ENCODE measurements around the gene PAPSS1. TPM values are rescaled to one million over a fixed set of nuclear protein-coding genes. Genes with fewer than 3 reads are reported as not detected.

The PAPSS1 gene
- polyA plus RNA-seq, 1 donor (not counting 4 experiments of a cell fraction or from before 2014, with no cell fraction given): 95.2 TPM

DNA sequence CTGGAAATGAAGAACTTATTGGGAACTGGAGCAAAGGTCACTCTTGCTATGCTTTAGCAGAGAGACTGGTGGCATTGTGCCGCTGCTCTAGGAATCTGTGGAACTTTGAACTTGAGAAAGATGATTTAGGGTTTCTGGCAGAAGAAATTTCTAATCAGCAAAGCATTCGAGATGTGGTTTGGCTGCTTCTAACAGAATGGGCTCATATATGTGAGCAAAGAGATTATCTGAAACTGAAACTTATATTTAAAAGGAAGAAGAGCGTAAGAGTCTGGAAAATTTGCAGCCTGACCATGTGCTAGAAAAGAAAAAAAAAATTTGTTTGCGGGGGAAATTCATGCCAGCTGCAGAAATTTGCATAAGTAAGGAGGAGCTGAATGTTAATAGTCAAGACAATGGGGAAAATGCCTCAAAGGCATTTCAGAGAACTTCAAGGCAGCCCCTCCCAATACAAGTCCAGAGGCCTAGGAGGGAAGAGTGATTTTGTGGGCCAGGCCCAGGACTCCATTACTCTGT lies 35.9 kb upstream of the PAPSS1 start:
- Histone ChIP-seq H3K9me3 (ENCODE audit: control insufficient read depth, low read depth, low read length) (no peaks in the 10 kb centered on the region), H3K79me2 (ENCODE audit: control insufficient read depth, insufficient read depth, low read length) (no peaks in the 10 kb centered on the region), H3K4me3 (ENCODE audit: control insufficient read depth in 2 of 3, extremely low read depth in 1 of 3, insufficient read depth in 2 of 3, low read depth in 1 of 3, low read length in 3 of 3) (no peak overlapping the region), H3K4me2 (ENCODE audit: control insufficient read depth, extremely low read depth, insufficient read depth, low read depth, low read length) (no peak overlapping the region), H2AFZ (ENCODE audit: control insufficient read depth, low read length) (no peak overlapping the region), H3K4me1 (ENCODE audit: control insufficient read depth, extremely low read depth, insufficient read depth, low read length) (no peaks in the 10 kb centered on the region), H3K27me3 (ENCODE audit: control insufficient read depth, extremely low read depth, insufficient read depth, low read length) (no peaks in the 10 kb centered on the region), H3K27ac (ENCODE audit: control insufficient read depth, insufficient read depth, low read length) (no peak overlapping the region), H4K20me1 (ENCODE audit: control insufficient read depth, extremely low read depth, insufficient read depth, low read length) (no peaks in the 10 kb centered on the region), H3K9ac (ENCODE audit: control insufficient read depth, extremely low read depth, insufficient read depth, low read length) (no peak overlapping the region), H3K9me1 (ENCODE audit: control insufficient read depth, extremely low read depth, insufficient read depth, low read length) (no peaks in the 10 kb centered on the region), H3K36me3 (ENCODE audit: control insufficient read depth in 2 of 2, extremely low read depth in 1 of 2, insufficient read depth in 2 of 2, low read length in 2 of 2) (no peaks in the 10 kb centered on the region)
- no peak for FAIRE-seq
- dilution Hi-C loops (cut with MboI; ENCODE audit: extremely low pct_ligation_motif_present, low sequenced_read_pairs): loop anchor here (25.0 kb wide), 1 partner anchor 156 kb away; no protein-coding TSS in a partner anchor
- DNase-seq (ENCODE audit: low read depth, low spot score): no peak
- TF ChIP-seq EZH2 (IDR thresholded peaks at IDR 0.05; ENCODE audit: low read length) (no peak), CTCF (optimal IDR thresholded peaks at IDR 0.05 in 1 of 3, IDR thresholded peaks at IDR 0.05 in 1 of 3, conservative IDR thresholded peaks at IDR 0.05 in 1 of 3; ENCODE audit: extremely low read depth in 1 of 3, insufficient read depth in 2 of 3, low read length in 3 of 3) (no peak)

DNA sequence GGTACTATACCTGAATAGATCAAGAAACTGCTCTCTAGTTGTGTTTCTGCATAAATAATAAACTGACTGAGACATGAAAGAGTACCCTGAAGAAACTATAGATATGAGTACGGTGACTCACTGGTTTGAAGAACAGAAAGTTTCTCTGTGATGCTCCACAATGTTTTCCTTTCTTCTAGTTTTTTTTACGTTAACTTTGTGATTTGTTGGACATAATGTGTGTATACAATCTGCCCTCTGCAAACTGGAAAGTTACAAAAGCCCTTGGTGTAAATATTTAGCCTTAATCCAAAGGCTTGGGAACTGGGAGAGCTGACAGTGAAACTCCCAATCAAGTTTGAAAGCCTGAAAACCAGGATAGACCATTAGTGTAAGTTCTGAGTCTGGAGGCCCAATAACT lies 31.6 kb upstream of the PAPSS1 start:
- no peaks in the 10 kb centered on the region for H3K36me3 ChIP-seq (ENCODE audit: control insufficient read depth in 2 of 2, extremely low read depth in 1 of 2, insufficient read depth in 2 of 2, low read length in 2 of 2)
- no peak overlapping the region for H3K9ac ChIP-seq (ENCODE audit: control insufficient read depth, extremely low read depth, insufficient read depth, low read length)
- no peak overlapping the region for H3K4me2 ChIP-seq (ENCODE audit: control insufficient read depth, extremely low read depth, insufficient read depth, low read depth, low read length)
- no peak overlapping the region for H2AFZ ChIP-seq (ENCODE audit: control insufficient read depth, low read length)
- TF ChIP-seq CTCF (optimal IDR thresholded peaks at IDR 0.05 in 1 of 3, IDR thresholded peaks at IDR 0.05 in 1 of 3, conservative IDR thresholded peaks at IDR 0.05 in 1 of 3; ENCODE audit: extremely low read depth in 1 of 3, insufficient read depth in 2 of 3, low read length in 3 of 3) (no peak), EZH2 (IDR thresholded peaks at IDR 0.05; ENCODE audit: low read length) (no peak)
- H3K4me3 ChIP-seq (ENCODE audit: control insufficient read depth in 2 of 3, extremely low read depth in 1 of 3, insufficient read depth in 2 of 3, low read depth in 1 of 3, low read length in 3 of 3): no peak overlapping the region
- H3K4me1 ChIP-seq (ENCODE audit: control insufficient read depth, extremely low read depth, insufficient read depth, low read length): no peaks in the 10 kb centered on the region
- DNase-seq (ENCODE audit: low read depth, low spot score) (no peak), FAIRE-seq (no peak)
- peaks cover 10% of the 10 kb centered on the region for H3K27me3 ChIP-seq (ENCODE audit: control insufficient read depth, extremely low read depth, insufficient read depth, low read length)
- H3K9me1 ChIP-seq (ENCODE audit: control insufficient read depth, extremely low read depth, insufficient read depth, low read length): no peaks in the 10 kb centered on the region
- no peaks in the 10 kb centered on the region for H3K9me3 ChIP-seq (ENCODE audit: control insufficient read depth, low read depth, low read length)
- dilution Hi-C loops (cut with MboI; ENCODE audit: extremely low pct_ligation_motif_present, low sequenced_read_pairs): loop anchor here (25.0 kb wide), 1 partner anchor 161 kb away; no protein-coding TSS in a partner anchor
- H3K27ac ChIP-seq (ENCODE audit: control insufficient read depth, insufficient read depth, low read length): no peak overlapping the region
- no peaks in the 10 kb centered on the region for H4K20me1 ChIP-seq (ENCODE audit: control insufficient read depth, extremely low read depth, insufficient read depth, low read length)
- H3K79me2 ChIP-seq (ENCODE audit: control insufficient read depth, insufficient read depth, low read length): no peaks in the 10 kb centered on the region

Data from keratinocyte (primary cell).